Hematopoietic multipotent progenitor cell treated with erythropoietin and hydrocortisone succinate and interleukin-3 and kit ligand, for 8 days (in vitro differentiated cells): ENCODE measurements around the gene PIK3R1.
A peak's percentile ranks its signal among the peaks of the same experiment; 100 is the strongest.

Source experiments
- DNase-seq: peaks from one replicate; pipeline ENCODE4 v3.0.0-alpha.2; 2015

Gene PIK3R1

DNA sequence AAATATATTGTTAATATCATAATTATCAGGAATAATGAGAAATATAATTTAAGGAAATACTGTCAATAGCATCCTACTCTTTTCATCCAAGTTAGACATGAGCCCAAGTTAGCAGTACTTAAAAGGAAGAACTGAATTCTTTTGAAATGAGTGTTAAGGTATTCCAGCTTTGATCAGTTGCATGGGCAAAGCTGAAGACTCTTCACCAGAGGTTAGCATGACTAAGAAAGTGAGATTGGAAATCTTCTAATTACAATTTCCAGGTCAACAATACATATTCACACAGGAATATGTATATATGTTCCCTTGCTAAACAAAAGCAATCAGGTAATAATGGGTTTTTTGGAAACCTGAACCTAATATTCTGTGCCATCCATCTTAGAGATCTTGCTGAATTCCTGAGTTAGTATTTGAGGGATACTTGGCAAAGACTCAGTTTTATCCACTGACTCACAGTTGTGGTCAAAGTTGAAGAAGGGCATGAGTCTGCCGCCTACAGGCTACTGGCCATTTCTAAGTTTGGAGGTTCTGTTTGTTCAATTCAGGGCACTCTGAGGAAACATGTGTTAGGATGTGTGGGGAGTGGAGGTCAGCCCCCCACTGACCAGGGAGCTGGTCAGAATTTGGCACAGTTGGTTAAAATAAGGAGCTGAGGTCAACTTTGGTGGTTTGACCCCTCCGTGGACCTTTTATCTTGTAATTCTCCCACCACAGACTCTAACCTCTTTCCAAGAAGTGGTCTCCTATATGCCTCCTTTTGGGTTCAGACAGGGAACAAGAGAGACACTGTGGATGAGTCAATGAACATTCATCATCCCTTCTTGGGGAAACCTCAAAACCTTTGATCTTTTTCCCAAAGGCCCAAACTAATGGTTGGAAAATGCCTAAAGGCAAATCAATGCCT lies 118.3 kb downstream of the PIK3R1 start:
- DNase-seq: no peak

DNA sequence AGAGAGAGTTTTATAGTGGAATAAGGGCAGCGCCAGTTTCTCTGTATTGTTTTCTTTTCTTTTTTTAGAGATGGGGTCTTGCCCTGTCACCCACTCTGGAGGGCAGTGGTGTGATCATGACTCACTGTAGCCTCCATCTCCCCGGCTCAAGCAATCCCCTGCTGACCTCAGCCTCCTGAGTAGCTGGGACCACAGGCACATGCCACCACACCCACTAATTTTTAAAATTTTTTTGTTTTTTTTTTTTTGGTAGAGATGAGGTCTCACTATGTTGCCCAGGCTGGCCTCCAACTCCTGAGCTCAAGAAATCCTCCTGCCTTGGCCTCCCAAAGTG lies 119.0 kb downstream of the PIK3R1 start:
- DNase-seq: no peak

DNA sequence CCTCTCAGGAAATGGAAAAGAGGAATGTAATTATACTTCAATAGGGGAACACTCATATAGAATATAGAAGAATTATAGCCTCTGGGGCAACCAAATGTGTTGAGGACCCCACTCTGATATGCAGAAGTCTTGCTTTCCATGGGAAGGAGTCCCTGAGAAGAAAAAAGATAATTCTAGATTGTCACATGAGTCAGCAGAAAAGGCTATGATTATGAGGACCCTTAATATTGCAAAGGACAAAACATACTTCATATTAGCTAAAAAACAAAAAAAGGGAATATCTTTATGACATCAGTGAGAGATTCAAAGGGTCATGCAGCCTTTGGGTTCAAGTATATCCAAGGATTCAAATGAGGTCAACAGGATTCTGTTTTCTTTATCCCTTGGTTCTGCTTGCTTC lies 119.5 kb downstream of the PIK3R1 start:
- no peak for DNase-seq

DNA sequence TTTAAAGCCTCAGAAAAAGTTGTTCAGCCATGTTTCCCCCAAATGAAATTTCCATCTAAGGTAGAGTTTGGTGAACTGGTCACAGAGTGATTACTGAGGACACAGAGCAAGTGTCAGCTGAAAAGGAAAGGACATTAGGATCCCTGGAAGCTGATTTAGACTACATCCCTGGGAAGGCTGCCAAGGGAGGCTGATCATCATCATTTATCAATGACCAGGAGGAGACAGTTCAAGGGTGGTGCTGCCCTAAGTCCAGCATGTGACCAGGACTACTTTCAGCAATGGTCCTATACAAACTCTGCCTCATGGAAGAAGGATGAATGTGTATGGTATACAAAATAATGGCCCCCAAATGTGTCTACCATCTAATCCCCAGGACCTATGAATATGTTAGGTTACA lies 120.6 kb downstream of the PIK3R1 start:
- peak; percentile 45 for DNase-seq

DNA sequence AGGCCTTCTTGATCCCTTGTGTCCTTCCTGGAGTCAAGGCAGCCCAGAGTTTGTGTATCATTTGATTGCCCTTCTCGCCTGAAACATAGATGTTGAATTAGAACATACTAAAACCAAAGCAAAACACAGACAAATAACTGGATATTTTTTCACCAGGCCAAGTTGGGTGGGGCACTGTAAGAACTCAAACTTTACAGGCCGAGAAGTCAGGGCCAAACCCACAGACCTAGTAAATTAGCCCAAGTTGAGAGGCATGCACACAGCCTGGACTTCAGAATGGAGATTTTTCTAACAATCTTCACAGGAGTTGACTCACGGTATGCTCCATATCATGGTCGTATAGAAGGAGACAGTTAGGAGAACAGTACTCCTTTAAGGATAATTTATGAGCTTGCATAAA lies 121.7 kb downstream of the PIK3R1 start:
- DNase-seq: no peak

DNA sequence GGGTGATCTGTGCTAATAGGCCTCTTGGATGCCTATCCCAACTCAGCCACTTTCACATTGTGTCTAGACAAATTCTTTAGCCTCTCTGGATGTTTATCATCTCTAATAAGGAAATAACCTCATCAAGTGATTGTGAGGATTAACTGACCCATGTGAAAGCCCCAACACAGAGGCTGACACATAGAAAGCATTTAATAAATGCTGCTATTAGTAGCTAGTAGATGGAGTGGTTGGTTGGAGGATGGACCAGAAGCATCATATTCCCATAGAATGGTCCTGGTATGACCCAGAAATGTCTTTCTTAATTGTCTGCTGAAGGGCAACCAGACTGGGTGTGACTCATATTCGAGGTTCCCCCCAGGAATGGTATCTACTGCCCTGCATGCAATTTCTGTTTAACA lies 124.4 kb downstream of the PIK3R1 start:
- DNase-seq: no peak

DNA sequence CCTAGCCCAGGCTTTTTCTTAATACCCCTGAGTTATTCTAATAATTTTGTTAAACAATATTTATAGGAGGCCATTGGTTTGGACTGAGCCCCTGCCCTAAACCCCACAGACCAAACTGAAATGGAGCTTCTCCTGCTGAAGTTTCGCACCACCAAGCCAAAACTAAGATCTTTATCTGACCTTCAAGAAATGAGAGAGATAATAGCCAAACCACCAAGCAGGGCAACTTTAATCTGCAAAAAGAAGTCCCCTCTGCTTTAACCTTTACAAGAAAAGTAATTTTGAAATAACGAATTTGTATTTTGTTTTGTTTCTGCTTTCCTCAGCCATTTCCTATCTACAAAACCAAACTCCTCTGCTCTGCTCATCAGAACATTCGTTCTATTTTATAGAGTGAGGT lies 125.5 kb downstream of the PIK3R1 start:
- no peak for DNase-seq

DNA sequence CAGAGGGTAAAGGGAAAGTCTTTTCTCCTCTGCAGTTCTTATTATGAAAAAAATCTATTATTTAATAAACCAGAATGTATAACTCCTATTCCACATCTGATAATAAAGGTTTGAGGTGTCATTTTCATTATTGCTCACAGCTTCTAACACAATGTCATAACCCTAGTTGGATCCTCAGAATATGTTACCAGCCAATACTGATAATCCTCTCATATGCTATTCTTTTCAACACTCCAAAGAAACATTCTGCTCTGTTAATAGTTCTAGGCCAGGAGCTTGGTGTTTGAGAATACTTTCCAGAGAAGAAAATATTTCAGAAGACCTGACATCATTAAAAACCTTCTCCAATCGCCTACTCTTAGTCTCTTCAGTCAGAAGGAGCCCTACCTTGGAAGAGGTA lies 127.1 kb downstream of the PIK3R1 start:
- no peak for DNase-seq

DNA sequence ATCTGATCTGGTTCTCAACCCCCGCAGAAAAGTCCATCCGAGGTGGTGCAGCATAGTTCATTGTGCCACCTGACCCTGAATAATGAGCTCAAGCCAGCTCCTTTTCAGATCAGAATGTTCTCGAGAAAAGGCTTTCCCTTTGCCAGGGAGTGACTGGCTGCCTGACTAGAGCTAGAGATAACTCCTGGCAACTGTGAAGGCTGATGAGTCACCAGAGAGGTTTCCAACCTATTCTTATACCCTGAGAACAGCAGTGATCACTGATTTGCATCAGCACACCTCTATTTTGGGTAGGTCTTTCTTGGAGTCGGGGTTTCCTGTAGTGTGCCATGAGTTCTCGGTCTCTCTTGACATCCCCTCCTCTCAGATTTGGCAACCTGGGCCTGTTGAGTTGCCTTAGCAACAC lies 127.9 kb downstream of the PIK3R1 start:
- peak; percentile 89 for DNase-seq

DNA sequence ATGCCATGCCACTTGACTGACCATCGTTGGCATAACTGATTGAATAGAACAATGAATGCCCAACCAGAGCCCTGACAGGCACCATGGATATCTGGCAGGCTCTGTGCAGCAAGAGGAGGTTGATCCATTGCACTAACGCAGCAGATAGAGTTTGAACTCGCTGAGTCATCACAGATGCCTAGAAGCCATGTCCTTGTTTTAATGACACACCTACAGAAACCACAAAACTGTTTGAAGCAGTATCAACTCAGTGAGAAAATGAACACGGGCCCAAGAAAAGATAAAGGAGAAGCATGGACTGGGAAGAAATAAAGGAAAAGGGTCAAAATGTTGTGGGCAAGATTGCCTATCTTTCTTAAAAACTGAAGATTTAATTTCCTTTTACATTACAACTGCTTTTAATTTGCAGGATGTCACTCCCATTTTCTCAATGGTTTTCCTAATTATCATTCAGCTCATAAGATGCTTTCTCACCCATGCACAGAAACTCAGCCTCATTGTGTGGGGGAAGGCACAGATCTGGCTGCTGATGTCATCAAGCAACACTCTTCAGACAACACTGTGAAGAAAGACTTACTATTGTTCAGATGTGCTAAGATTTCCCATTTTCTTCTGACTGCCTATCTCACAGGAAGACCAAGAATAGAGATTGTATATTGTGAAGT lies 129.0 kb downstream of the PIK3R1 start:
- peak; percentile 95 for DNase-seq

DNA sequence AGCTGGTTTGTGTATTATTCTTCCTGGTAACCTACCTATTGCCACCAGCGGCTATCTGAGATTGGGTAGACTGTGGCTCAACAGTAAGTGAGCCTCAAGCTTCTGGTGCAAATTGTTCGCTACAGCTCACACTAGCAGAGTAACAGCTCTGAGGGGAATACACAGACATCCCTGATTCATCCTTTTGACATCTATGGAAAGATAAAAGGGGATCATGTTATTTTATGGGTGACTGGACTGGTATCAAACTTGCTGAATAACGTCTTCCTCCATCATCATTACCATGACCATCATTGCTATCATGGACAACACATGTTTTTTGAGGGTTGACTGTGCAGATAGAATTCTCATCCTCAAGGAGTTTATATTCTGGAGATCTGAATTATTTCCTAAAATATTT lies 129.6 kb downstream of the PIK3R1 start:
- DNase-seq: no peak

DNA sequence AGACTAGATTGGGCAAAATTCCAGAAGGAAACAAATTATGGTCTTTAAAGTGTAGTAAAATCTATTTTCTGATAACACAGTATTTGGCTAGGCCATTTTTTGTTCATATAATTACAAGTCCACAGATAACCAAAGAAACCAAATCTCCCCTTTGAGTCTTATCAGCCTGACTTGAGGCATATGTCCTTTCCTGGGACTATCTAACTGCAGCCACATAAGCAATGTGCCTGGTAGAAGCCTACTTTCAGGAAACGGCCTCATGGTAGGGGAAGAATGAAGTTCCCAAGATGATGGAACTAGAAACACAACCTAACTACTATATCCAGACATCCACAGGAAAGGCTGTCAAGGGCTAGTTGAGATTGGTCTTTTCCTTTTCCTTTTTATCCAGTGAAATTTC lies 130.0 kb downstream of the PIK3R1 start:
- DNase-seq: peak; percentile 73

DNA sequence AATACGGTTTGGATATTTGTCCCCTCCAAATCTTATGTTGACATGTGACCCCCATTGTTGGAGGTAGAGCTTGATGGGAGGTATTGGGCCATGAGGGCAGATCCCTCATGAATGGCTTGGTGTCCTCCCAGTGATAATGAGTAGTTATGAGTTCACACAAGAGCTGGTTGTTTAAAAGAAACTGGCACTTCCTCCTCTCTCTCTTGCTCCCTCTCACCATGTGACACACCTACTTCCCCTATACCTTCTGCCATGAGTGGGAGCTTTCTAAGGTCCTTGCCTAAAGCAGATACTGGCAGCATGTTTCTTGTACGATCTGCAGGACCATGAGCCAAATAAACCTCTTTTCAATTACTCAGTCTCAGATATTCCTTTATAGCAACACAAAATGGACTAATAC lies 132.0 kb downstream of the PIK3R1 start:
- no peak for DNase-seq

DNA sequence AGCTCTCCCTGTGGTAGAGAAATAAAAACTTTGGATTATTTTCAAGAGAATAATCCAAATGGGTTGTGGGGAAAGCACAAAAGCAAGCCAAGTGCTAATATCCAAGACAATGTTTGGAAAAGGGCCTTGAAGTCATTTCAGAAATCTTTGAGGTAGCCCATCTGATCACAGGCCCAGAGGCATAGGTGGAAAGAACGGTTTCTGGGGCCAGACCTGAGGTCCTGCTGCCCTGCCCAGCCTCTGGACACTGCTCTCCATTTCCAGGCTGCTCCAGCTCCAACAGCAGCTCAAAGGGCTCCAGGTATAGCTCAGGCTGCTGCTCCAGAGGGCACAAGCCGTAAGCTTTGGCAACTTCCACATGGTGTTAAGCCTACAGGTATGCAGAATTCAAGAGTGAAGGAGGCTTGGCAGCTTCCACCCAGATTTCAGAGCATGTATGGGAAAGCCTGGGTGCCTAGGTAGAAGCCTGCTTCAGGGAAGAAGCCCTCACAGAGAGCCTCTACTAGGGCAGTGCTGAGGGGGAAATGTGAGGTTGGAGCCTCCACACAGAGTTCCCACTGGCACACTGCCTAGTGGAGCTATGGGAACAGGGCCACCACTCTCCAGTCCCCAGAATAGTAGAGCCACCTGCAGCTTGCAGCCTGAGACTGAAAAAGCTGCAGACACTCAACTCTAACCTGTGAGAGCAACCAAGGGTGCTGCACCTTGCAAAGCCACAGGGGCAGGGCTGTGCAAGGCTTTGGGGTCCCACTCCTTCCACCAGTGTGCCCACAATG lies 133.1 kb downstream of the PIK3R1 start:
- no peak for DNase-seq

DNA sequence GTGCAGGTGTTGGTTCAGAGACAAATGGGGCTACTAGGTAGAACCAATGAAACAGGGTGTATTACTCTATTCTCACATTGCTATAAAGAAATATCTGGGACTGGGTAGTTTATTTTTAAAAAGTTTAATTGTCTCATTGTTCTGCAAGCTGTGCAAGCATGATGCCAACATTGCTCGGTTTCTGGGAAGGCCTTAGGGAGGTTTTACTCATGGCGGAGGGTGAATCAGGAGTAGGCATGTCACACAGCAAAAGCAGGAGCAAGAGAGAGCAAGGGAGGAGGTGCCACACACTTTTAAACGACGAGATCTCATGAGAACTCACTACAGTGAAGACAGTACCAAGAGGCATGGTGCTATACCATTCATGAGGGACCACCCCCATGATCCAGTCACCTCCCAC lies 134.6 kb downstream of the PIK3R1 start:
- no peak for DNase-seq
